Hepatocyte (in vitro differentiated cells): ENCODE measurements around the gene RNU1-1. TPM values are rescaled to one million over a fixed set of nuclear protein-coding genes. Genes with fewer than 3 reads are reported as not detected.
"Not testable (repeated sequence)": the region's sequence is repeated elsewhere in the genome, so short reads cannot be mapped to it uniquely, and the experiment has no call there.

ENCODE experiments used
- DNase-seq: peaks from one replicate; pipeline ENCODE4 v3.0.0-alpha.2; 2016; ENCODE audit warnings: low spot score
- H2AFZ ChIP-seq: fragments of 200-600 bp; sonication (generic); 2 replicates; pipeline ENCODE4 v1.6.0; 2016; ENCODE audit warnings: antibody characterized with exemption, mild to moderate bottlenecking
- H3K27ac ChIP-seq: fragments of 200-600 bp; sonication (generic); 2 replicates; pipeline ENCODE4 v1.5.1; 2016; ENCODE audit warnings: mild to moderate bottlenecking
- H3K27me3 ChIP-seq: fragments of 200-600 bp; sonication (generic); 2 replicates; pipeline ENCODE4 v1.6.1; 2016
- H3K36me3 ChIP-seq: fragments of 200-600 bp; sonication (generic); replicated peaks from 2 replicates; pipeline ENCODE4 v1.5.1; 2016; ENCODE audit warnings: low read depth; ENCODE audit not compliant: insufficient read depth
- H3K4me1 ChIP-seq: fragments of 200-600 bp; sonication (generic); 2 replicates; pipeline ENCODE4 v1.5.1; 2016; ENCODE audit warnings: mild to moderate bottlenecking, moderate library complexity; ENCODE audit not compliant: insufficient read depth
- H3K4me2 ChIP-seq: fragments of 200-600 bp; sonication (generic); 2 replicates; pipeline ENCODE4 v1.6.0; 2016
- H3K4me3 ChIP-seq: fragments of 200-600 bp; sonication (generic); 2 replicates; pipeline ENCODE4 v1.5.1; 2016; ENCODE audit warnings: mild to moderate bottlenecking
- H3K79me2 ChIP-seq: fragments of 200-600 bp; sonication (generic); 2 replicates; pipeline ENCODE4 v1.6.0; 2017; ENCODE audit warnings: mild to moderate bottlenecking
- H3K9me2 ChIP-seq: fragments of 200-600 bp; sonication (generic); replicated peaks from 2 replicates; pipeline ENCODE4 v1.6.0; 2017; ENCODE audit warnings: mild to moderate bottlenecking; ENCODE audit not compliant: insufficient read depth
- H3K9me3 ChIP-seq: fragments of 200-600 bp; sonication (generic); 2 replicates; pipeline ENCODE4 v1.5.1; 2016; ENCODE audit warnings: low read depth, mild to moderate bottlenecking
- H4K20me1 ChIP-seq: fragments of 200-600 bp; sonication (generic); 2 replicates; pipeline ENCODE4 v1.6.0; 2016; ENCODE audit warnings: mild to moderate bottlenecking; ENCODE audit not compliant: insufficient read depth, poor library complexity, severe bottlenecking
- CTCF ChIP-seq: fragments of 200-600 bp; sonication (generic); IDR thresholded peaks from 2 replicates; pipeline ENCODE4 v1.5.1; 2016; ENCODE audit warnings: antibody characterized with exemption, mild to moderate bottlenecking; ENCODE audit not compliant: poor library complexity
- EZH2 ChIP-seq: fragments of 200-600 bp; sonication (generic); IDR thresholded peaks from 2 replicates; pipeline ENCODE4 v1.6.1; 2016; ENCODE audit warnings: antibody characterized with exemption, mild to moderate bottlenecking, borderline replicate concordance
- EZH2phosphoT487 ChIP-seq: fragments of 200-600 bp; sonication (generic); IDR thresholded peaks from one replicate; pipeline ENCODE4 v1.6.1; 2018; ENCODE audit warnings: antibody characterized with exemption, mild to moderate bottlenecking, low read depth, moderate library complexity; ENCODE audit not compliant: unreplicated experiment, severe bottlenecking
- WGBS: methylation state at CpG from one replicate; pipeline ENCODE4 v1.1.6; 2016; ENCODE audit warnings: low lambda C conversion rate; ENCODE audit errors: missing lambda C conversion rate; 5-methylcytosine and 5-hydroxymethylcytosine counted together
- polyA plus RNA-seq: library from polyadenylated mRNA; unstranded; fragments of >200 nt; fragmentation: Nextera tagmentation; extraction: Ambion mirVana; gene quantifications from 2 replicates; pipeline ENCODE4 v1.2.1, GENCODE V29; 2016
- total RNA-seq: library from RNA; depleted of rRNA; stranded (reverse); fragments of >200 nt; gene quantifications from 2 replicates; pipeline ENCODE4 v1.2.3, GENCODE V29; 2014

The RNU1-1 gene
- total and polyA plus RNA-seq, 2 experiments from 2014 or later: under 0.01 TPM; not detected in 1

GRCh38 chr1:16532235-16532991 is 18.3 kb upstream of the RNU1-1 start:
- H3K9me2 ChIP-seq, DNase-seq, H3K4me3 ChIP-seq, H3K27me3 ChIP-seq, H3K4me1 ChIP-seq, H2AFZ ChIP-seq, H3K9me3 ChIP-seq, H4K20me1 ChIP-seq, H3K27ac ChIP-seq, H3K79me2 ChIP-seq, H3K36me3 ChIP-seq: not testable (repeated sequence)
- peak; percentile 30 for TF ChIP-seq CTCF
- 25% methylated on average over 32 of the region's 32 CpGs for WGBS
- H3K4me2 ChIP-seq: peak overlapping the region; percentile 49

- not testable (repeated sequence) for H3K4me3 ChIP-seq, H3K27ac ChIP-seq, H3K79me2 ChIP-seq, H3K9me3 ChIP-seq, H2AFZ ChIP-seq, H4K20me1 ChIP-seq, H3K9me2 ChIP-seq, H3K27me3 ChIP-seq, H3K4me1 ChIP-seq, H3K36me3 ChIP-seq, DNase-seq, H3K4me2 ChIP-seq
- WGBS: 84% methylated on average over 3 of the region's 3 CpGs
These were observed 14.3 kb upstream of the RNU1-1 start for GRCh38 chr1:16528338-16528737.

- H2AFZ ChIP-seq, DNase-seq, H3K36me3 ChIP-seq, H3K27me3 ChIP-seq, H4K20me1 ChIP-seq, H3K4me1 ChIP-seq, H3K4me3 ChIP-seq, H3K27ac ChIP-seq, H3K79me2 ChIP-seq, H3K4me2 ChIP-seq, H3K9me2 ChIP-seq, H3K9me3 ChIP-seq: not testable (repeated sequence)
These were observed 11.7 kb upstream of the RNU1-1 start for GRCh38 chr1:16525769-16526168.

- WGBS: 56% methylated on average over 5 of the region's 5 CpGs
- H3K27me3 ChIP-seq: peaks cover 14% of the 10 kb centered on the region
- H3K79me2 ChIP-seq, H3K4me2 ChIP-seq, H3K9me3 ChIP-seq, H3K9me2 ChIP-seq, H3K27ac ChIP-seq, H4K20me1 ChIP-seq, H2AFZ ChIP-seq, DNase-seq, H3K4me1 ChIP-seq, H3K36me3 ChIP-seq, H3K4me3 ChIP-seq: not testable (repeated sequence)
These were observed 7.6 kb upstream of the RNU1-1 start for GRCh38 chr1:16521679-16522078.

GRCh38 chr1:16521288-16521583 is 7.2 kb upstream of the RNU1-1 start:
- no peak overlapping the region for H3K27ac ChIP-seq
- 23% methylated on average over 12 of the region's 12 CpGs for WGBS
- no peak overlapping the region for H3K4me3 ChIP-seq
- H3K36me3 ChIP-seq: no peaks in the 10 kb centered on the region
- no peak for DNase-seq
- peak overlapping the region; percentile 80 for H2AFZ ChIP-seq
- no peaks in the 10 kb centered on the region for H3K4me1 ChIP-seq
- H3K9me2 ChIP-seq: no peaks in the 10 kb centered on the region
- no peaks in the 10 kb centered on the region for H4K20me1 ChIP-seq
- peaks cover 14% of the 10 kb centered on the region for H3K27me3 ChIP-seq
- no peaks in the 10 kb centered on the region for H3K79me2 ChIP-seq
- TF ChIP-seq CTCF (no peak), EZH2 (no peak), EZH2phosphoT487 (no peak)
- peak overlapping the region; percentile 66 for H3K4me2 ChIP-seq
- H3K9me3 ChIP-seq: no peaks in the 10 kb centered on the region
